ENCODE results near the gene TMEM141. TPM values are rescaled to one million over a fixed set of nuclear protein-coding genes. Genes with fewer than 3 reads are reported as not detected.
"Not testable (repeated sequence)": the region's sequence is repeated elsewhere in the genome, so short reads cannot be mapped to it uniquely, and the experiment has no call there.

The TMEM141 gene
- polyA plus RNA-seq, 1 donor (not counting 4 experiments of a cell fraction or from before 2014, with no cell fraction given): 85.5 TPM

GRCh38 chr9:136760834-136761544 is 30.2 kb upstream of the TMEM141 start:
- H3K9ac ChIP-seq (ENCODE audit: control insufficient read depth, extremely low read depth, insufficient read depth, low read length); H3K79me2 ChIP-seq (ENCODE audit: control insufficient read depth, insufficient read depth, low read length); H3K4me1 ChIP-seq (ENCODE audit: control insufficient read depth, extremely low read depth, insufficient read depth, low read length); H4K20me1 ChIP-seq (ENCODE audit: control insufficient read depth, extremely low read depth, insufficient read depth, low read length); DNase-seq (ENCODE audit: low read depth, low spot score); H3K4me2 ChIP-seq (ENCODE audit: control insufficient read depth, extremely low read depth, insufficient read depth, low read depth, low read length); H3K4me3 ChIP-seq (ENCODE audit: control insufficient read depth in 2 of 3, extremely low read depth in 1 of 3, insufficient read depth in 2 of 3, low read depth in 1 of 3, low read length in 3 of 3); H3K9me3 ChIP-seq (ENCODE audit: control insufficient read depth, low read depth, low read length); H3K36me3 ChIP-seq (ENCODE audit: control insufficient read depth in 2 of 2, extremely low read depth in 1 of 2, insufficient read depth in 2 of 2, low read length in 2 of 2); H2AFZ ChIP-seq (ENCODE audit: control insufficient read depth, low read length); dilution Hi-C loops (cut with MboI; ENCODE audit: extremely low pct_ligation_motif_present, low sequenced_read_pairs); H3K9me1 ChIP-seq (ENCODE audit: control insufficient read depth, extremely low read depth, insufficient read depth, low read length); H3K27ac ChIP-seq (ENCODE audit: control insufficient read depth, insufficient read depth, low read length): not testable (repeated sequence)
- H3K27me3 ChIP-seq (ENCODE audit: control insufficient read depth, extremely low read depth, insufficient read depth, low read length): peaks cover 22% of the 10 kb centered on the region
- TF ChIP-seq, protein P1, sequence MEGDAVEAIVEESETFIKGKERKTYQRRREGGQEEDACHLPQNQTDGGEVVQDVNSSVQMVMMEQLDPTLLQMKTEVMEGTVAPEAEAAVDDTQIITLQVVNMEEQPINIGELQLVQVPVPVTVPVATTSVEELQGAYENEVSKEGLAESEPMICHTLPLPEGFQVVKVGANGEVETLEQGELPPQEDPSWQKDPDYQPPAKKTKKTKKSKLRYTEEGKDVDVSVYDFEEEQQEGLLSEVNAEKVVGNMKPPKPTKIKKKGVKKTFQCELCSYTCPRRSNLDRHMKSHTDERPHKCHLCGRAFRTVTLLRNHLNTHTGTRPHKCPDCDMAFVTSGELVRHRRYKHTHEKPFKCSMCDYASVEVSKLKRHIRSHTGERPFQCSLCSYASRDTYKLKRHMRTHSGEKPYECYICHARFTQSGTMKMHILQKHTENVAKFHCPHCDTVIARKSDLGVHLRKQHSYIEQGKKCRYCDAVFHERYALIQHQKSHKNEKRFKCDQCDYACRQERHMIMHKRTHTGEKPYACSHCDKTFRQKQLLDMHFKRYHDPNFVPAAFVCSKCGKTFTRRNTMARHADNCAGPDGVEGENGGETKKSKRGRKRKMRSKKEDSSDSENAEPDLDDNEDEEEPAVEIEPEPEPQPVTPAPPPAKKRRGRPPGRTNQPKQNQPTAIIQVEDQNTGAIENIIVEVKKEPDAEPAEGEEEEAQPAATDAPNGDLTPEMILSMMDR (optimal IDR thresholded peaks at IDR 0.05 in 1 of 3, IDR thresholded peaks at IDR 0.05 in 1 of 3, conservative IDR thresholded peaks at IDR 0.05 in 1 of 3; ENCODE audit: extremely low read depth in 1 of 3, insufficient read depth in 2 of 3, low read length in 3 of 3): peak; percentile 60 to 90 (median 69)
- FAIRE-seq: peak; percentile 80

DNA sequence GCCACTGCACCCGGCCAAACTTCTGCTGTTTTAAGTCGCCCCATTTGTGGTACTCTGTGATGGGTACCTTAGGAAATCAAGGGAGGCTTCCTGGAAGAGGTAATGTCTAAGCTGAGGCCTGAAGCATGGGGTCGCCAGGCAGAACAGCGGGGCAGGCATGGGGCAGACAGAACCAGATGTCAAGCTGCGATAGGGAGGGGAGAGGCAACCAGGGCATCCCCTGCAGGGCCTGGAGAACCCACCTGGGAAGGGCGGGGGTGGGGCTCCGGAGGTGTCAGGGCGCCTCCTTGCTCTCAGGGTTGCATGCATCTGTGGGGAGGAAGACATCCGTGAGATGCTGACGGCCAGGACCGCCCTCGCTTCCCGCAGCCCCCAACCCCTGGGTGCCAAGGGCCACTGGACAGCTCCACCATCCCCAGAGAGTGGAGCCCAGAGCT is 29.6 kb upstream of the TMEM141 start:
- no peak for FAIRE-seq
- Histone ChIP-seq H3K4me1 (ENCODE audit: control insufficient read depth, extremely low read depth, insufficient read depth, low read length) (no peaks in the 10 kb centered on the region), H3K4me3 (ENCODE audit: control insufficient read depth in 2 of 3, extremely low read depth in 1 of 3, insufficient read depth in 2 of 3, low read depth in 1 of 3, low read length in 3 of 3) (no peak overlapping the region)

More for the DNA sequence above, 29.6 kb upstream of the TMEM141 start:
- no peaks in the 10 kb centered on the region for H3K36me3 ChIP-seq (ENCODE audit: control insufficient read depth in 2 of 2, extremely low read depth in 1 of 2, insufficient read depth in 2 of 2, low read length in 2 of 2)
- H3K9me1 ChIP-seq (ENCODE audit: control insufficient read depth, extremely low read depth, insufficient read depth, low read length): no peaks in the 10 kb centered on the region
- H3K27me3 ChIP-seq (ENCODE audit: control insufficient read depth, extremely low read depth, insufficient read depth, low read length): peaks cover 22% of the 10 kb centered on the region
- no peak overlapping the region for H3K9ac ChIP-seq (ENCODE audit: control insufficient read depth, extremely low read depth, insufficient read depth, low read length)
- dilution Hi-C loops (cut with MboI; ENCODE audit: extremely low pct_ligation_motif_present, low sequenced_read_pairs): no loop called here
- H3K27ac ChIP-seq (ENCODE audit: control insufficient read depth, insufficient read depth, low read length): no peak overlapping the region
- no peak overlapping the region for H2AFZ ChIP-seq (ENCODE audit: control insufficient read depth, low read length)
- H3K4me2 ChIP-seq (ENCODE audit: control insufficient read depth, extremely low read depth, insufficient read depth, low read depth, low read length): no peak overlapping the region
- H3K79me2 ChIP-seq (ENCODE audit: control insufficient read depth, insufficient read depth, low read length): no peaks in the 10 kb centered on the region
- no peak for DNase-seq (ENCODE audit: low read depth, low spot score)
- H3K9me3 ChIP-seq (ENCODE audit: control insufficient read depth, low read depth, low read length): no peaks in the 10 kb centered on the region
- H4K20me1 ChIP-seq (ENCODE audit: control insufficient read depth, extremely low read depth, insufficient read depth, low read length): no peaks in the 10 kb centered on the region
- no peak for TF ChIP-seq EZH2 (IDR thresholded peaks at IDR 0.05; ENCODE audit: low read length)
- TF ChIP-seq, protein P1 (optimal IDR thresholded peaks at IDR 0.05 in 1 of 3, IDR thresholded peaks at IDR 0.05 in 1 of 3, conservative IDR thresholded peaks at IDR 0.05 in 1 of 3; ENCODE audit: extremely low read depth in 1 of 3, insufficient read depth in 2 of 3, low read length in 3 of 3): no peak
